SKM-1 treated with dmso at 0.1 percent for 144 hours (cell line): Measurements from ENCODE around the gene SFRP5.

Experiments
- DNase-seq: peaks from one replicate; lab custom pipeline; 2025; ENCODE audit not compliant: unreplicated experiment; lab: John Stamatoyannopoulos, UW

SFRP5 gene

DNA sequence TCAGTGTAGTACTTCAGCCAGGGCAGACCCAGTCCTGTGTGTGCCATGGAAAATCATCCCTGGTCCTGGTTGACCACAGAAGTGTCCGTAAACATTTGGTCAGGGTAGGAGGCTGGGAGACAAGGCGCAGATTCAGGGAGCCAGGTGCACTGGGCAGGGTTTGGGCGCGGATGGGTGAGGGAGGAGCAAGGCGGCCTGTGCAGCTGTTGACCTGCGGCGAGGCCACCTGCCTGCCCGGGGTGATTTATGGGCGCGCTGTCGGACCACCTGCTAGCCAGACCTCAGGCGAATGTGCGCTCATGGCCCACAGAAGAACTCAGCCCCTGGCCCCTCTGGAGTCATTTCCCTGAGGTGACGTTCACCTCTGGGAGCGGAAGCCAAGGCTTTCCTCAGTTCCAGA, 6.6 kb downstream of the SFRP5 start:
- DNase-seq = no peak

DNA sequence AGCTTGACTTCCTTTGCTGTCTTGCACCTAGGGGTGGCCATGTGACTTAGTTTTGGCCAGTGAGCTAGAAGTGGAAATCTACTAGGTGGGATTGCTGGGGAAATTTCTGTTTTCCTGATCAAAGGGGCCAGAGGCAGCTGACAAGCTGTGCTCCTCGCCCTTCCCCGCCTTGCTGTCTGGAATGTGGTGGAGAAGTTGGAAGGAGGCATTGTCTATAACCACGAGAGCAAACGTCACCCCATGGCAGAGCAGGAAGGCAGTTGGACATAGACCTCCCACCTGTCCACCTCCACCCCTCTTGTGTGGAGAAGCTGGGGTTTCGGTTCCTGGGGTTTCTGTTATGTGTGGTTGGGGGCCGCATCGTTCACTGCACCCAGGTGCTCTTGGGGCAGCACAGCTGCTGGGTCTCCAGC, 7.3 kb downstream of the SFRP5 start:
- no peak for DNase-seq

DNA sequence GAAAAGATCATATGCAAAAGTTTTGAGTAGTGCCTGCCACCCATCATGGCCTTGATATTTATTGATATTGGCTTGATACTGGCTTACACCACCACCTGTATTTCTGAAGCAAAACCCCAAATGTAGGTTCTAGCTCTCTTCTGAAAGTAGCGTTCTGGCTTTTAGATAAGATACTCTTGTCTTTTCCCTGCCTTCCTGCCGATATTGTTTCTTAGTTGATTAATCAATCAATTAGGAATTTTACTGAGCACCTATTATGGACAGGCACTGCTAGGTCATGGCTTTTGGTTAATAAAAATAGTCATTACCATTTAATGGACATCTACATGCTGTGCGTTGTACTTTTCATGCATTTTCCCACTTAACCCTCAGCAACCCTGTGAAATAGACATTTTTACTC, 7.9 kb downstream of the SFRP5 start:
- no peak for DNase-seq

DNA sequence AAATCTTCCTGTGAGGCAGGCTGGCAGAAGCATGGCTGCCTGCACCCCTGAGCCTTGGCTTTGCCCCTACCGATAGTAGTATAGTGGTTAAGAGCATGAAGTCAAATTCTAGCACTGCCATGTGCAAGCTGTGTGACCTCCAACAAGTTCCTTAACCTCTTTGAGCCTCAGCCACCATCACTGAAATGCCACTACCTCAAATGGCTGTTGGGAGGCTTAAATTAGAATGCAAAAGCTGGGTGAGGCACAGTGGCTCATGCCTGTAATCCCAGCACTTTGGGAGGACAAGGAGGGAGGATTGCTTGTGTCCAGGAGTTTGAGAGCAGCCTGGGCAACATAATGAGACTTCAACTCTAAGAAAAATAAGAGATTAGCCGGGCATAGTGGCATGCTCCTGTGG, 8.4 kb downstream of the SFRP5 start:
- DNase-seq = no peak

DNA sequence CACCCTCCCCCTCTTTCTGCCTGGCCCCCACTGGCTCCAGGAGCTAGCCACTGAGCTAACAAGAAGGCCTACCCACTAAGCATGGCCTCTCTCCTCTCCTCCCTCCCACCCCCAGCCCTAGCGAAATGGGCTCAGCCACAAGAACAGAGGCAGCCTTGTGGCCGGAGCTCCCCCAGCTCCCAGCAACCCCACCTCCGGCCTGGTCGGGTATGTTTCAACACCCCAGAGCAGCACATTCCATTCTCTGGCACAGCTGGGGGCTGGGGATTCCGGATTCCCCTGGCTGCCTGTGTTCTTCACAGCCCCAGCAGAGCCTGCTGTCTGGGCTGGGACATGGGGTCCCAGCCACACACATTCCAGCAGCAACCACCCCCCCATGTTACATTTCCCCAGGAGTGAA, 9.0 kb downstream of the SFRP5 start:
- DNase-seq = no peak

DNA sequence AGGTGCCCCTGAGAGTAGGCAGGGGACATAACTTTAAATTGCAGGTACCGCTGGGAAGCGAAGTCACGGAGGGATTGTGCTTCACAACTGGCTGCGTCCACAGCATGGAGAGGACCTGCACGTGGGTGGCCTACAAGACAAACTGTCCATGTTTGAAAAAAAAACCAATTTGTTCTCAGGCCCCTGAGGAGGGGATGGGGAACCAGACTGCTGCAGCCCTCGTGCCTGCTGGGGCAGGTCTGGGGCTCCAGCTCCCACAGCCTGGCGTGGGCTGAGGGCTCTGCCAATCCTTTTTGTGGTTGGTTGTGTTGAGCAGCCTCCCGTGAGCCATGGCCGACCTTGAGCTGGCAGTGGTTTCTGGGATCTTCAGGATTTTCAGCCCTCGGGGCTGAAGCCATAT, 9.7 kb downstream of the SFRP5 start:
- DNase-seq = no peak

DNA sequence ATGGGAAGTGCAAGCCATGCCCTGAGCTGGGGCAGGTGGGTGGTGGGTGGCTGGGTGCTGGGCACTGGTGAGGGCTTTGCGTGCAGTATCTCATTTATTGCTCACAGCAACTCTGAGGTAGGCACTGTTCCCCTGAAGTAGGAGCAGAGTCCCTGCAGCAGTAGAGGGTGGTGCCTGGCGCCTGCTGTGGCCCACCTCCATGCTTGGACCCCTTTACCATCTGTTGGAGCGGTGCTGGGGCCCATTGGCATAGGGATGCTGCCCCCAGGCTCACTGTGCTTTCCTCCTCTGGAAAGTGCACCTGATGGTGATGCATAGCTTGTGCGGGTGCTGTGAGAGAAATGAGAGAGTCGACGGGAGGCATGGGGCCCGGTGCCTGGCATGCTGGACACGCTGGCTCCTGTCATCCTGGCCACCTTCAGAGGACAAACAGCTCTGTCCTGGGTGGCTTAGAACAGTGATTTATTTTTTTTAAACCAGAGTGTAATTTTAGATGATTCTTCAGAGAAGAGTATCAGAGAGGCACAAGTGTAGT, 10.4 kb downstream of the SFRP5 start:
- DNase-seq = no peak

DNA sequence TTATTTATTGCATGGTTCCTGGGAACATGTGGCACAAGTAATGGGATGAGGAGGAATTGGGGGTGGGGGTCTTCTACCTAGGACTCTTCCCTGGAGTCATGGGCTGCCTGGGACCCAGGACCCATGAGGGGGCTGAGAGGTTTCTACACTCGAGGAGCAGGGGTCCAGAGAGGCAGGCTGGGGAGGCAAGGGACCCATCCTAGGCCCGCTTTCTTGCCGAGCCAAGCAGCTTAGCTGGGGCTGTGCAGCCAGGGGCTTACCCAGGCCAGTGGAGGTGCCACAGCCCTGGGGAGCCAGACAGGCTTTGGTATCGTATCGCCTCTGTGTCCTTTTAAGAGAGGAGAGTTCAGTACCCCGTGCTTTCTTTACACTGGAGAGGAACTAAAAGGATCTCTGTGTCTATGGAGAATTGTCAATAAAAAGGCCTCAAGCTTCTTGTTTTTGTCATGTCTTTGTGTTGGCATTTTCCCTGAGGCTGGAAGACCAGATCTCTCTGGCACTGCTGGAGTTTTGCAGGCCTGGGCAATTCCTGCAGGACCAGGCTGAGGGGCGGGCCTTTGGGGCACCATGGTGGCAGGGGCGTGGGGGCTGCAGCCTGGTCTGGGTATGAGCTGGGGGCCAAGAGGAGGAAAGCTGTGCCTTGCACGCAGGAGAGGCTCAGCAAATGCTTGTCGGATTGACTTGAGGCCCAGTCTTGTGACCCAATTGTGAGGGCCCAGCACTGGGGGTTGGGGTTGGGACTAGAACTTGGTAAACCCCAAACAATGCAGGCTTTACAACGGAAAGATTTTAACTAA, 11.1 kb downstream of the SFRP5 start:
- DNase-seq = no peak

DNA sequence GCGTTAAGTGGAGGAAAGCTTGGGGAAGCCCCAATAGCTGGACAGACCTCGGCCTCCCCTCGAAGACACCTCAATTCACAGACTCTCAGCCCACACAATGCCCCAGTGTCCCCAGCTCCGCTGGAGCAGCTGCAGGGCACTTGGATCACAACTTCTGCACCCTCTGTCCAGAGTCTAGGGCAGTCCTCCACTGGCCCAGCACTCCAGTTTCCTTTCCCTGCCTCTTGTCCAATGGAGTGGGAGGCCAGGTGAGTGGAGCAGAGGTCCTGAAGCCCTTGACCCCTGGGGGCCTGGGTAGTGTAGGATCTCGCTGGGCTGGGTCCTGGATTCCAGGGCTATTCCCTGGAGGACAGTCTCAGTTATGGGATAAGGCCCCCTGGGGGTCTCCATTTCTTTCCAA, 11.9 kb downstream of the SFRP5 start:
- no peak for DNase-seq

DNA sequence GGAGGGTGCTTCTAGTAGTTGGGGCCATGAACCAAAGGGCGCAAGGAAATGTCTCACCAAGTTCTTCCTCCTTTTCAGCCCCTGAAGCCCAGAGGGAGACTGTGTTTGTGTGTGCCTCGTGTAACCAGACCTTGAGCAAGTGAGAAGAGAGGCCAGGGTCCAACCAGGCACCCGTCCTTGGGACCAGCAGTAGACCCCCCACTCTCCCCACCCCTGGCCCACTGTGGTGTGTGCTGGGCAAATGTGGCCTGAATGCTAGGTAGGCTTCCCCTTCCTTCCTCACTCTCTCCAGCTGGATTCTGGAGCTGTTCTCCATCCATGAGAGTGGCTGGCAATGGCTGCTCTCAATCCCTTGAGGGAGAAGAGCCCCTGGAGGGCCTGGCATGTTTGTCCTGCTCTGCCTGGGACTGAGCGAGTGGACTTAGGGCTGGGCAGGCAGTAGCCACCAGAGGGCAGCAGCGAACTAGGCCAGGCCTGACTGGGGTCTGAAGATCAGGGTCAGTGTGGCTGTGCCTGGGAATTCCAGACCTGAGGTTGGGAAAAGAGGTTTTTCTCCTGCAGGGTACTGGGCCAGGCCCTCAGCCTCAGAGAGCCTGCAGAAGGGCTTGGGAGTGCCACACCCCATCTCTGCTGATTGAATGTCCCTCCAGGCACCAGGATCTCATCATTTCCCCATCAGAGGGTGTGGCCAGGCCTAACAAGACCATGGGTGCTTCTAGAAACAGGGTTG, 12.5 kb downstream of the SFRP5 start:
- peak; percentile 24 for DNase-seq

DNA sequence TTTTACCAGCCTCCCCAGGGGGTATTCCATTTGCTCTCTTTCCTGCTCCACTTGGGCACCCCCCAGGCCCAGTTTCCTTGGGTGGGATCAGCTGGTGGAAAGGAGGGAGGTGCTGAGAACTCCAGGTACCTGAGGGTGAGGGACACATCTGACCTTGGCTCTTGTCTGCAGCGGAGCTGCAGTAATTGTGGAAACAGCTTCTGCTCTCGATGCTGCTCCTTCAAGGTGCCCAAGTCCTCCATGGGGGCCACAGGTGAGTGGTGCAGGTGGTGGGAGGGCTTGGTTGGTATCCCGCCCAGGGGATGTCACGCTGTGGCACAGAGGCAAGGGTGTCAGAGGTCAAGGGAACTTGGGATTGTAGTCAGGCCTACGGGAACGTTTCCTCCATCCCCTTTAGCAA, 14.3 kb downstream of the SFRP5 start:
- DNase-seq = no peak

DNA sequence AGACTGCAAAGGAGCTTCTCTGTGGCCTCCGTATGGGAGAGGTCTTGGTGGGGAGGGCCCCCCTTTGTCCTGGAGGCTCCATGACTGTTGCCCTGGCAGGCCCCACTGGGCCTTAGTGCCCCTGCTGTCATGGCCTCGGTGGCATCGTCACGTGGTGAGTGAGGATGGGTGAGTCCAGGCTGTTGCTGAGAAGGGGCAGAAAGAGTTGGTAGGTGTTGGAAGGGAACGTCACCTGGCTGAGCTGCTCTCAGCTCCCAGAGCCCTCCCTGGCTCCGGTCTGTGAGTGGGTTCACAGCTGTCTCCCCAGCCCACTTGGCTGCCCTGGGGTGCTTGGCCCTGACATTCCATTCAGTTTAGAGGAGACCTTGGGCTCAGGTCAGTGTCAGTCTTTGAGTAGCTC, 16.1 kb downstream of the SFRP5 start:
- no peak for DNase-seq

DNA sequence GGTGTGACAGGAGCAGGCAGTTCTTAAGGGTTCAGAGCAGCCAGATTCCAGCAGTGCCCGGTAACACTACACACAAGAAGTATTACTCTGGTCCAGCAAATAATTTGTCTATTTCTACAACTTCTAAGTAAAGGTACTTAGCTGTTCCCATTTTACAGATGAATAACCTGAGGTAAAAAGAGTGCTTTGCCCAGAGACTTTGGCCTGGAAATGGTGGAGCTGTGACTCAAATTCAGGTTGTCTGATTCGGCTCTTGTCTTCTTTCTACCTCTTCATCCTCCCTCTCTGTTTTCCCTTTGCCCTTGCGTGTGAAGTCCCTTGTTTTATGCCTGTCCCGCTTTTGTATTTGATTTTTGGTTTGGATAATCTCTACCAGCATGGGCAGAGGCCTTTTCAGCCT, 17.1 kb downstream of the SFRP5 start:
- DNase-seq = no peak

DNA sequence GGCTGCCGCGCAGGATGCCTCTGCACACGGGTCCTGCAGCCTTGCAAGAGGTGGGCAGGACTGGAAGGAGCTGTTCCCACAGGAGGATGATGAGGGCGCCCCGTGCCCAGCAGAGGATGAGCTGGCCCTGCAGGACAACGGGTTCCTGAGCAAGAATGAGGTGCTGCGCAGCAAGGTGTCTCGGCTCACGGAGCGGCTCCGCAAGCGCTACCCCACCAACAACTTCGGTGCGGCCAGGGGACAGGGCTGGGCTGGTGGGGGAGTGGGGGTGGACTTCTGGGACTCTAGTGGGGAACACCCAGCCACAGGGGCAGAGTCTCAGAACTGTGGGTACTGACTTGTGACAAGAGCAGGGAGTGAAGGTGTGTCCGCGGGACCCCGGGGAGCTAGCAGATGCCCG, 18.8 kb downstream of the SFRP5 start:
- DNase-seq = no peak

DNA sequence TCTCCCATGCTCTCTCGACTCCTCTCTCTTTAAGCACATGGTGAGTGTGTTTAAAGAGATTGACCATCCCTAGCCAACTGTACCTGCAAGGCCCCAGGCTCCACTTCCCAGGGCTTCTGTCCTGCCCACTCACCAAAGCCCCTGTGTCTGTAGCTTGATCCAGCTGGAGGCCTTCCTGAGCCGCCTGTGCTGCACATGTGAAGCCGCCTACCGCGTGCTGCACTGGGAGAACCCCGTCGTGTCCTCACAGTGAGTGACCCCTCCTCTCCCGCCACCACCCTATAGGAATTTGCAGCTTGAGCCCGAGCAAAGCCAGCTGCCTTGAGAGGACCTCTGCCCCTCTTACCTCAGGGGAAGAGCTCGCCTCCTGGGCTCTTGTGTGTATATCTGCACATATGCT, 23.7 kb downstream of the SFRP5 start:
- DNase-seq = no peak

DNA sequence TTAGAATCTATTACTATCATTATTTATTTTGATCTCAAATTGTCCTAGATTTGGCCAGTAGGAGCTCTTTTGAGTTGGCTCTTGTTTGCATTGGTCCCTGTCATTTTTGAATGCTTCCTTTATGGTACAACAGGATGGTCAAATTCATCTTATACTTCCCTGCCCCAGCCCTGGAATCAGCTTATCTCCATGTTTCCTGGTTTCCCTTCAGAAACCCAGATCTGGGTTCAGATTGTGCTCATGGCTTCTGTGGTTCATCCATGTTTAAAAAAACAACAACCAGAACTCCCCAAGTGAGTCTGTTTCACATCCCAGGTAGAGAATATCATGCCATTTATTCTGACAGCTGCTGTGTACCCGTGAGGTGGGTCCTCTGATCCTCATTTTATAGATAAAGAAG, 24.2 kb downstream of the SFRP5 start:
- no peak for DNase-seq

DNA sequence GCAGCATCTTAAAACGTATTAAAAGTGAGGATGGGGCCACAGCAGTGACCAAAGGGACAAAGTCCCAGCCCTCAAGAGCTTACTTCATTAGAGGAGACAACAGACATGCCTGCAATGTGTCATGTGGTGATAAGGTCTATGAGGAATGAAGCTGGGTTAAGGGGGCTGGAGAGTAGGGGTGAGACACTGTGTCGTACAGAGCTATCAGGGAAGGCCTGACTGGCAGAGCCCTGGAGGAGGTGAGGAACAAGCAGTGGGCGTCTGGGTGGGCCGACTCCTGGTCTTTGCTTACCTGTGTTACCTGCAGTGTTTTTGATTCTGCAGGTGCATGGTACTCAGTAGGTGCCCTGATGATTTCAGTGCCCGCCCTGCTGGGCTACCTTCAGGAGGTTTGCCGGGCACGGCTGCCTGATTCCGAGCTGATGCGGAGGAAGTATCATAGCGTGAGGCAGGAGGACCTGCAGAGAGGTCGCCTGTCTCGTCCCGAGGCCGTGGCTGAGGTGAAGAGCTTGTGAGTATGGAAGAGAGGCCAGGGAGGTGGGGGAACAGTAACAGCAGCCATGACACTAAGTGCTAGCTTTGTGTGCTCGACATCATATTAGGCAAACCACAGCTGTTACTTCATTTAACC, 27.3 kb downstream of the SFRP5 start:
- DNase-seq = no peak

DNA sequence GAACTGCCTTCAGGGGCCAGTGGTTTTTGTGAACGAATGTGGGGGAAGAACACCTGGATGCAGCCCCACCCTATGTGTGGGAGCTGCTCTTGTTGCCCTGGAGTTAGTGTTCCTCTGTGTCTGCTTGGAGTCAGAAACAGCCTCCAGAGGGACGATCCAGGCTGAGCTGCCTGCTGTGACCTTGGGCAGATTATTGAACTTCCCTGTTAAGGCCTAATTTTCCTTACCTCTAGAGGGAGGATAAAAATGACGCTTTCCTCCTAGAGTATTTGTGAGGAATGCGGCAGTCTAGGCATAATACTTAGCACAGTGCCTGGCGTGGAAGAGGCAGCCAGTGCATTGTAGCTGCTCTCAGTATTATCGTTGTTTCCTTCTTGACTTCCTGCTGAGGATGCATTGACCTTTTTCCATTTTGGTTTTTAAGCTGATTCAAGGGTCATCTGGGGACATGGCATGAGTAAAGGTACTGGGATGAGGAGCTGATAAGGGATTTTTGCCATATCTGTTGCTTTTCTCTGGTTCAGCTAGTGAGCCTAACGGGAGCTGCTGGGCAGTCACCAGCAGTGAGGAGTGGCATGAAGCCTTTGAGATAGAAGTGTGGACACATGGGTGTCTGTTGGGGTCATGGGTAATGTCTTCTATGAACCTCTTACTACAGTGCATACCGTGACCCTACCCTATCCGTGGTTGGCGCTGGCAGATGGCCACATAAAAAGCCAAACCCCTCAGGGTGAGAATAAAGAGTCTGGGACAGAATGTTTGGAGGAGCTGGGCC, 28.4 kb downstream of the SFRP5 start:
- DNase-seq = no peak

DNA sequence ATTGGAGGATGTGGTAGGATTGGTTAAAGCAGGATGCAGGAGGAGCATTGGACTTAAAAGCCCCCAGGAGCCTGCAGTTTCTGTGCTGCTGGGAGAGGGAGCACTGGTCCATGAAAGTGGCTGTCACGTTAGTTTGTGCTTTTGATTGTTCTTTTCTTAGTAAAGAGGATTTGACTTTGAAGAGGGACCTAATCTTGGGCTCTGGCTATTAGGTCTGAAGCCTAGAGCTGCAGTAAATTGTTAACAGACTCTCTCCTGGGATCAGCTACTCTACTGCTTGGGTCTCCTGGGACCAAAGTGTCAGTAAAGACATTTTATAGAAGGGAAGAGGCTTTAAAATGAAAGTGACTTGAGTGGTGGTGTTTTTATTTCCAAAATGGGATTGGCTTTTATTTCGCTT, 31.2 kb downstream of the SFRP5 start:
- DNase-seq = no peak

DNA sequence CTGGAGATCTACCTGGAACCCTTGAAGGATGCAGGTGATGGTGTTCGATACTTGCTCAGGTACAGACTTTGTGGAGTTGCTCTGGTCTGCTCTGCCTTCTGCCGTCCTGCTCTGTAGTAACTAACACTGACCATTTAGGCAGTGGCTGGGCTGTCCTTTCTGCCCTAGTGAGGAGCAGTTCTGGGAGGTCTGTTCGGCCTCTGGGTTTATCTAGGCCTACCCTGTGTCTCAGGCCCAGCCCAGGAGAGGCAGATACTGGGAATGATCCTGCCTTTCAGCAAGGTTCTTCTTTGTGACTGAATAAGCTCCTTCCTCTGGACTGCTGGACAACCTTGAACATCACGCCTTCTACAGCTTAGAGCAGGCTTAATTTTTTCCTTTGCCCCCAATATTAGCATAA, 33.2 kb downstream of the SFRP5 start:
- DNase-seq = no peak

DNA sequence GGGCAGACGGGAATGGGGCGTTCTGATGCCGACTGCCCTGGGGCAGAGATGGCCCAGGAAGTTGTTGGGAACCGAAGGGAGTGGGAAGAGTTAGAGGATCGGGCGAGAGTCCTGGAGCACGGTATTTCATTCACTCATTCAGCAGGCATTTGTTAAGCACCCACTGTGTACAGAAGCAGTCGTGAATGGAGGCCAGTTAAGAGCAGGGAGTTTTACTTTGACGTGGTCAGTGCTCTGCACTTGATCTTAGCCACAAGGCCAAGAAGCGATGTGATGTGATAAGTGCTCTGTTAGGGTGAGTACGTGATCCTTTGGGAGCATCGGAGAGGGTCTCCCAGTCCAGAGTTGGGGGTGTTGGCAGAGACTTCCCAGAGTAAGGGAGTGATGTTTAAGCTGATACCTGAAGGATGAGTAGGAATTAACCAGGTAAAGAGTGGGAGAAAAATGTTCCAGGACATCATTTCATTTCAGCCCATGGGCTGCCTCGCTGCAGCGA, 34.0 kb downstream of the SFRP5 start:
- no peak for DNase-seq
